GM19099 (cell line): Measurements from ENCODE around the gene TMEM204.

Experiments used
- POLR2A ChIP-seq: IDR thresholded peaks from 3 replicates; pipeline ENCODE4 v1.6.1; 2011; ENCODE audit warnings: low read depth; ENCODE audit not compliant: insufficient read length; ENCODE audit errors: extremely low read depth

Gene TMEM204

GRCh38 chr16:1567988-1568387, 34.5 kb downstream of the TMEM204 start:
- TF ChIP-seq POLR2A: no peak

DNA sequence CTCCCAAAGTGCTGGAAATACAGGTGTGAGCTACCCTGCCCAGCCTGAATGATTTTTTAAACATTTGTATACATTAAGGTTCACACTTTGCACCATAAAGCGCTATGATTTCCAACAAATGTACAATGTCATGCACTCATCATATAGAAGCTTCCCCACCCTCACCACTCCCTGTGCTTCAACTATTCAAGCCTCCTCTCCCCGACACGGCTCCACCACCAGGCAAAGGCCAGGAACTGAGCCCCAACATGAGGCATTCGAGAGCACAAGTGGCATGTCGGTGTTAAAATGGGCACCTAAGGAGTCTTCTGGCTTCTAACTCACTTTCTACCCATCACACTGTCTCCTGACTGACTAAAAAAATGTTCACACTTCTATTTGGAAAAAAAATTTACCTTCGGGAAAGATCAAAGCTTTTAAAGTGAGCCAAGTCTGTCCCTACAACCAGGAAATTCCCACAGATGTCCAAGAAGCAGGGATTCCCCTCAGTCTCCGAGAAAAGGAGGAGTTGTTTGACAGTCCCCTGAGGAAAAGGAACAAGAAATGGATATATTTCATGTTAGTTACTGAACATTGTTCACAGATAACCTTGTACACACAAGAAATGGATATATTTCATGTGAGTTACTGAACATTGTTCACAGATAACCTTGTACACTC, 37.7 kb downstream of the TMEM204 start:
- no peak for TF ChIP-seq POLR2A

- no peak for TF ChIP-seq POLR2A
These were observed 39.2 kb downstream of the TMEM204 start for GRCh38 chr16:1572673-1573072.

DNA sequence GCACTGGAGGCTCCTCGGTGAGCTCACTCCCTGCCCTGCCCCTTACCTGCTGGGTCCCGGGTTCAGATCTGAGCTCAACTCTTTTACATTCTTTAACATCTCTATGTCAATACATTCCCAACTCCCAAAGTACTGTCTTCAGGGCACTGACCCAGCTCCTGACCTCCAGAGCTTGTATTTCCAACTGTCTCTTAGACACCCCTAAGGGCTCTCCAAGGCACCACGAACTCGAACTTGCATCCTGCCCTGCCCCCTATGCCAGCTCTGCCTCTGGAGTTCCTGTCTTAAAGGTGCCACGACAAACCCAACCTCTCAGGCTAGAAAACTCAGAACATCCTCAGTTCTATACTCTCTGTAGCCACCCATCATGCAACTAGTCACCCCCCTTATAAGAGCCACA, 39.8 kb downstream of the TMEM204 start:
- TF ChIP-seq POLR2A: no peak

DNA sequence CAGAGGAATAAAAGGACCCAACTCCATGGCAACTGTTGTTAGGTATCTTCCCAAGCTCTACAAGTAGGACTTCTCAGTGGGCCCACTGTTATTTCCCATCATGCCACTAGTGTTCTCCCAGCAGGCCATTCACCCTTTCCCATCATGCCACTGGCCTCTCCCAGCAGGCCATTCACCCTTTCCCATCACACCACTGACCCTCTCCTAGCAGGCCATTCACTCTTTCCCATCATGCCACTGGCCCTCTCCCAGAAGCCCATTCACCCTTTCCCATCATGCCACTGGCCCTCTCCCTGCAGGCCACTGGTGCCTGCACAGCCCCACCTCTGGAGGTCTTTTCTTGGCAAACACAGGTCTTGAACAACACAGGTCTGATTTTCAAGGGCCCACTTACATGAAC, 42.1 kb downstream of the TMEM204 start:
- no peak for TF ChIP-seq POLR2A

DNA sequence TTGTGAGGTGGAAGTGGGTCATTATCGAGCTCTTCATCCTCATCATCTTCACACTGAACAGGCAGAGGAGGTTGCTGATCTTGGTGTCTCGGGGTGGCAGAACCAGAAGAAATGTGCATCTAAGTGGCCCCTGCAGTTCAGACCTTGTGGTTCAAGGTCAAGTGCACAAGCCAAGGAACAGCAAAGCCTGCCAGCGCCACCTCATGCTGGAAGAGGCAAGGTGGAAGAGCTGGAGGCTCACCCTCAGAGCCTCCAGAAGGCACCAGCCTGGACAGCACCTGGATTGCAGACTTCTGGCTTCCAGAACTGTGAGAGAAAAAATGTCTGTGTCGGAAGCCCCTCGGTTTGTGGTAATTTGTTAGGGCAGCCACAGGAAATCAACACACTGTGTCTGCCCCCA, 45.7 kb downstream of the TMEM204 start:
- TF ChIP-seq POLR2A: no peak

GRCh38 chr16:1580256-1580655, 46.8 kb downstream of the TMEM204 start:
- TF ChIP-seq POLR2A: no peak

GRCh38 chr16:1580956-1581355, 47.5 kb downstream of the TMEM204 start:
- TF ChIP-seq POLR2A: no peak

DNA sequence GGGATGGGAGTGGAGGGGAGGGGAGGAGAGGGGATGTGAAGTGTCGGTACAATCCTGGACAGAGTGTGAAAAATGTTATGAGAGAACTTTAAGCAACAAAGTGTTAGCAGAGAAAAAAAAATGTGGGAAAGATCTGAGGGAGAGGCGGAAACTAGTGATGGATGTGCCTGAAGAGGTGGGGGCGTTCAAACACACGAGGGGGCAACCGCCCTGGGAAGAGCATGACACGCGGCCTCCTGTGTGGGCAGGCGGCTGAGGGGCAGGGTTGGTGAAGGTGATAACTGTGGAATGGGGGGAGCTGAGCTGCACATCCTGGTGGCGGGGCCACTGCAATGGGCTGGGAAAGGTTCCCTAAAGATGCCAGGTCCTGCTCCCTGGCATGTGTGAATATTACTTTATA, 48.3 kb downstream of the TMEM204 start:
- TF ChIP-seq POLR2A: no peak

- TF ChIP-seq POLR2A: no peak
These were observed 49.7 kb downstream of the TMEM204 start for GRCh38 chr16:1583180-1583579.

DNA sequence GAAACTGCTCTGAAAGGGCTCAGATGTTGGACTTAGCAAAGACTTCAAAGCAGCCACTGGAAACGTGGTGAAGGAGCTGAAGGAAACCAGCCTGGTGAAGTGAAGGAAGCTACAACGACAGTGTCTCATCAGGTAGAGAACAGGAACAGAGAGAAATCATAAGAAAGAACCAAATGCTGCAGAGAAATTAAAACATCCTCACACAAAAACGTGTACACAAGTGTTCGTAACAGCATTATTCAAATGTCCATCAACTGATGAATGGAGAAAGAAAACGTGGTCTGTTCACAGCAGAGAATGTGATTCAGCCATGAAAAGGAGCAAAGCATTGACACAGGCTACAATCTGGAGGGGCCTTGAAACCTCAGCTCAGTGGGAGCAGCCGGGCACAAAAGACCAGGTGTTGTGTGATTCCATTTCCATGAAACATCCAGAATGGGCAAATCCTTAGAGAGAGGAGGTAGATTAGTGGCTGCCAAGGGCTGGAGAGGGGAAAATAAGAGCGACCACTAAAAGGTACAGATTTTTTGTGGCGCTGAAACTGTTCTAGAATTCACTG, 51.5 kb downstream of the TMEM204 start:
- TF ChIP-seq POLR2A: no peak

DNA sequence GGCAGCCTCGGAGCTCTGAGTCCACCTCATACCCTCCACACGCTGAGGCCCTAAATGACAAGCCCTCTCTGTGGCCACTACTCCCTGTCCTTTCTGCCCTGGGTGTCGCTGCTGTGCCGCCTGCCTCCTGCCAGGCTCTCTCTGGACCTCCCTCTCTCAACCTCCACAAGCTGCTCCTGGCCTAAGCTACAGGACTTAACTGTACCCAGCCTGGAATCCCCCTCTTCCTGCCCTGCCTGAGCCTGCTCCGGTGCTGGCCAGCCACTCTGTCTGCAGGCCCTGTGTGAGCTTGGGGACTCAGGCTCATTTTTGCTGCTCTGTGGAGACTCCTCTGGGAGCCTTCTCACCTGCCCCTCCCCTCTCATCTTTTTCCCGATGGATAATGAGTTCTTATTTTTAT, 56.9 kb downstream of the TMEM204 start:
- no peak for TF ChIP-seq POLR2A

GRCh38 chr16:1590930-1591705, 57.7 kb downstream of the TMEM204 start:
- no peak for TF ChIP-seq POLR2A

DNA sequence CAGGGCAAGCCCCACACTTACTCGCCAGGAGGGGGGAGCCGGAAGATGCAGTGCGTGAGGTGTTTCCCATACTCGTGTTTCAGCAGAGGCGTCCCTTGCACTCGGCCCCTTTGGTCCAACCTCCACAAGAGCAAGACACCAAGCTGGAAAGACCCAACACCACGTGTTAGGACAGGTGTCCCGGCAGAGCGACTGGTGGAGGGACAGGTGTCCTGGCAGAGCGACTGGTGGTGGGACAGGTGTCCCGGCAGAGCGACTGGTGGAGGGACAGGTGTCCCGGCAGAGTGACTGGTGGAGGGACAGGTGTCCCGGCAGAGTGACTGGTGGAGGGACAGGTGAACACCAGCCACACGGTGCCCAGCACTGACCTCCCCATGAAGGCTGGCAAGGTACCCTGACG, 59.0 kb downstream of the TMEM204 start:
- TF ChIP-seq POLR2A: no peak

GRCh38 chr16:1596516-1596915, 63.0 kb downstream of the TMEM204 start:
- no peak for TF ChIP-seq POLR2A

DNA sequence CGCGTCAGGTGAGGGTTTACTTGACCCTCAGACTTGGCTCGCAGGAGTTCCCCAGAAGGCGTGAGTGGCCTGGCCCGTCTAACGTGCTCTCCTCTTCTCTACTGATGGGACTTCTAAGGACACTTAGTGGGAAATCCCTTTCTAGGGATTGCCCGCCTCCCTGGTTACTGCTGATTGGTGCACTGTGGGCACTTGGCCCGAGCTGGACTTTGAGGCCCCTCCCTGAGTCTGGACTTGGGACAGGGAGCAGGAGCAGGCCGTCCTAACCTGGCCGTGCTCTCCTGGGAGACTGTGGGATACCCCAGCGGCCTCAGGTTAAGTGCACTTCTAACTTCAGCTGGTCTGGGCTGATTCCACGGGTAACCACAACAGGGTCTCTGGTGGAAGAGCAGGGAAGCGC, 63.7 kb downstream of the TMEM204 start:
- TF ChIP-seq POLR2A: no peak

- TF ChIP-seq POLR2A: no peak
These were observed 67.6 kb downstream of the TMEM204 start for GRCh38 chr16:1601031-1601430.

DNA sequence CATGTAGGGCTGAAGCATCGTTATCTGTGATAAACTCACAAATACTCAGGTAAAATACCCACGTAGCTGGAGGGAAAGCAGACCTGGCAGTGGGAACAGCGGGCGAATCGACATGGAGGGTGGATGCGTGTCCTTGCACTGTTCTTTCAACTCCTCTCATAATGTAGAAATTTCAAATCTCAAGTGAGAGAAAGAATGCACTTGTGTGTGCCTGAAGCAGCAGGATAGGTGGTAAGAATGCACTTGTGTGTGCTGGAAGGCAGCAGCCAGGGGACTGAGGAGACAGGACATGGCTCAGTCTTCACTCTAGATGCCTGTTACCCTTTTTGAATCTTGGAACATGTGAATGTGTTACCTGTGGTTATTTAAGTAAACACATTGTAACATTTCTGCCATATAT, 68.0 kb downstream of the TMEM204 start:
- no peak for TF ChIP-seq POLR2A
